Tibial artery (tissue), 4 donors: ENCODE results near the gene TMPRSS13.

Experiments used
- DNase-seq, 2 donors: peaks; one replicate each; pipeline ENCODE4 v3.0.0-alpha.2; 2019
- H3K27ac ChIP-seq, 2 donors: fragments of 200-600 bp; sonication (generic) in 1 of 2; 1 replicate in 1 of 2; 2 replicates in 1 of 2; pipeline ENCODE4 v1.5.1; 2018 to 2019; ENCODE audit warnings: mild to moderate bottlenecking in 1 of 2
- H3K27me3 ChIP-seq, 2 donors: fragments of 200-600 bp; sonication (generic) in 1 of 2; one replicate each; pipeline versions ENCODE4 v1.5.1 to v1.6.0; 2016 to 2019
- H3K36me3 ChIP-seq, 3 donors: fragments of 200-600 bp; sonication (generic) in 2 of 3; one replicate each; pipeline ENCODE4 v1.5.1; 2016 to 2019; ENCODE audit warnings: mild to moderate bottlenecking in 2 of 3
- H3K4me1 ChIP-seq, 4 donors: fragments of 200-600 bp; sonication (generic) in 2 of 4; 1 replicate in 3 of 4; 2 replicates in 1 of 4; pipeline ENCODE4 v1.5.1; 2016 to 2019
- H3K4me3 ChIP-seq, 2 donors: fragments of 200-600 bp; sonication (generic) in 1 of 2; 1 replicate in 1 of 2; 2 replicates in 1 of 2; pipeline ENCODE4 v1.5.1; 2018 to 2019; ENCODE audit warnings: mild to moderate bottlenecking in 2 of 2
- H3K9me3 ChIP-seq, 3 donors: fragments of 200-600 bp; sonication (generic) in 1 of 3; one replicate each; pipeline ENCODE4 v1.5.1; 2016 to 2019
- CTCF ChIP-seq, 2 experiments: fragments of 200-600 bp in 1 of 2; fragments of 450-650 bp in 1 of 2; IDR thresholded peaks; one replicate each; pipeline ENCODE4 v1.5.1; 2017 to 2019; ENCODE audit warnings: antibody characterized with exemption in 2 of 2, mild to moderate bottlenecking in 1 of 2, moderate library complexity in 1 of 2
- intact Hi-C: fragments of 100-400 bp; cut with DNase I; formaldehyde crosslinking; loops from one replicate; pipeline ENCODE4 v1.15.0; 2023; ENCODE audit warnings: low total_unique reads

Gene TMPRSS13

GRCh38 chr11:117852309-117852708, 76.9 kb downstream of the TMPRSS13 start:
- DNase-seq, result no peak
- Histone ChIP-seq H3K36me3 (no peaks in the 10 kb centered on the region), H3K27ac (no peak overlapping the region), H3K9me3 (peaks cover 0 to 5% (median 0%) of the 10 kb centered on the region in 3 donors), H3K4me1 (no peaks in the 10 kb centered on the region), H3K27me3 (no peaks in the 10 kb centered on the region), H3K4me3 (no peak overlapping the region)
- TF ChIP-seq CTCF (IDR thresholded peaks at IDR 0.05), result no peak
- intact Hi-C loops, result no loop called here

- H3K9me3 ChIP-seq, result peaks cover 0 to 5% (median 0%) of the 10 kb centered on the region in 3 donors
- DNase-seq, result peak; percentile 42 to 56
- TF ChIP-seq CTCF (IDR thresholded peaks at IDR 0.05), result no peak
- intact Hi-C loops, result no loop called here
- H3K4me3 ChIP-seq, result no peak overlapping the region
- no peaks in the 10 kb centered on the region for H3K27me3 ChIP-seq
- no peak overlapping the region for H3K27ac ChIP-seq
- no peaks in the 10 kb centered on the region for H3K36me3 ChIP-seq
- no peaks in the 10 kb centered on the region for H3K4me1 ChIP-seq
Measured at GRCh38 chr11:117851852-117852251, 77.3 kb downstream of the TMPRSS13 start.

GRCh38 chr11:117851106-117851505, 78.1 kb downstream of the TMPRSS13 start:
- H3K4me1 ChIP-seq, result no peaks in the 10 kb centered on the region
- H3K27me3 ChIP-seq, result no peaks in the 10 kb centered on the region
- no peak for TF ChIP-seq CTCF (IDR thresholded peaks at IDR 0.05)
- intact Hi-C loops, result no loop called here
- no peak overlapping the region for H3K4me3 ChIP-seq
- no peak overlapping the region for H3K27ac ChIP-seq
- H3K9me3 ChIP-seq, result peaks cover 0 to 5% (median 0%) of the 10 kb centered on the region in 3 donors
- DNase-seq, result no peak
- no peaks in the 10 kb centered on the region for H3K36me3 ChIP-seq
